Renal cortical epithelial cell (primary cell): ENCODE data around the gene RINL. TPM values are rescaled to one million over a fixed set of nuclear protein-coding genes. Genes with fewer than 3 reads are reported as not detected.
A peak's percentile ranks its signal among the peaks of the same experiment; 100 is the strongest.
"Not testable (repeated sequence)": the region's sequence is repeated elsewhere in the genome, so short reads cannot be mapped to it uniquely, and the experiment has no call there.

ENCODE experiments used
- DNase-seq: peaks from one replicate; pipeline ENCODE4 v3.0.0-alpha.2; 2011; ENCODE audit warnings: low read depth
- total RNA-seq: library from RNA; depleted of rRNA; stranded (reverse); fragments of >200 nt; gene quantifications from 2 replicates; pipeline ENCODE4 v1.2.3, GENCODE V29; 2014

Gene RINL
- total RNA-seq, 1 donor from 2014 or later, result 10.0 TPM

- DNase-seq, result no peak
Observed at GRCh38 chr19:38905620-38906019, 27.5 kb upstream of the RINL start.

- DNase-seq, result no peak
Observed at GRCh38 chr19:38904581-38905539, 26.8 kb upstream of the RINL start.

GRCh38 chr19:38901683-38902082 is 23.6 kb upstream of the RINL start:
- DNase-seq, result no peak

GRCh38 chr19:38900743-38901190 is 22.7 kb upstream of the RINL start:
- DNase-seq, result no peak

- DNase-seq, result peak; percentile 45
Observed at GRCh38 chr19:38900202-38900629, 22.1 kb upstream of the RINL start.

GRCh38 chr19:38899447-38900201 is 21.5 kb upstream of the RINL start, which contains the start of the genes NFKBIB and SIRT2:
NFKBIB (plus strand) TSS chr19:38899969; CDS start chr19:38900033, 64 bp downstream.
SIRT2 (minus strand) TSS chr19:38899618; CDS start chr19:38899521, 97 bp downstream.
- DNase-seq, result peak; percentile 99

GRCh38 chr19:38898788-38899446 is 20.8 kb upstream of the RINL start:
- DNase-seq, result peak; percentile 7

- no peak for DNase-seq
Observed at GRCh38 chr19:38894968-38895367, 16.9 kb upstream of the RINL start.

GRCh38 chr19:38893341-38893771 is 15.3 kb upstream of the RINL start:
- no peak for DNase-seq

GRCh38 chr19:38892841-38893240 is 14.8 kb upstream of the RINL start:
- no peak for DNase-seq

- DNase-seq, result no peak
Observed at GRCh38 chr19:38891771-38892170, 13.7 kb upstream of the RINL start.

GRCh38 chr19:38890686-38891085 is 12.6 kb upstream of the RINL start:
- no peak for DNase-seq

GRCh38 chr19:38889803-38890202 is 11.7 kb upstream of the RINL start:
- no peak for DNase-seq

- no peak for DNase-seq
Observed at GRCh38 chr19:38888876-38889275, 10.8 kb upstream of the RINL start.

- not testable (repeated sequence) for DNase-seq
Observed at GRCh38 chr19:38884691-38885090, 6.6 kb upstream of the RINL start.

GRCh38 chr19:38883286-38883685 is 5.2 kb upstream of the RINL start:
- DNase-seq, result no peak

- DNase-seq, result no peak
Observed at GRCh38 chr19:38880882-38881609, 3.0 kb upstream of the RINL start.

GRCh38 chr19:38880076-38880881 is 2.2 kb upstream of the RINL start:
- no peak for DNase-seq

GRCh38 chr19:38879400-38879751 is 1.3 kb upstream of the RINL start:
- no peak for DNase-seq
